Measurements from ENCODE around the gene SLC51A. TPM values are rescaled to one million over a fixed set of nuclear protein-coding genes. Genes with fewer than 3 reads are reported as not detected.

Gene SLC51A
- total and polyA plus RNA-seq, 9 of the 15 experiments (the other 6 are each of a cell fraction or from before 2014, with no cell fraction given): 0.35 to 0.38 TPM; not detected in 7

- BruUV-seq (replicated peaks): no TSS peak
- Histone ChIP-seq H3K4me3 (no peak overlapping the region), H3K9ac (ENCODE audit: insufficient read depth in 1 of 2, low read depth in 2 of 2, low read length in 2 of 2) (no peak overlapping the region), H3K27me3 (ENCODE audit: control insufficient read depth in 2 of 2, insufficient read depth in 2 of 2, low read length in 2 of 2) (no peaks in the 10 kb centered on the region), H3K36me3 (ENCODE audit: control insufficient read depth, insufficient read depth, low read length) (no peaks in the 10 kb centered on the region), H3K9me1 (ENCODE audit: control insufficient read depth, insufficient read depth, low read length) (no peaks in the 10 kb centered on the region), H2AFZ (ENCODE audit: low read depth, low read length) (no peak overlapping the region), H3K4me1 (replicated peaks in 1 of 2; ENCODE audit: control insufficient read depth in 2 of 2, insufficient read depth in 2 of 2, low read length in 2 of 2) (peaks cover 10 to 27% of the 10 kb centered on the region in 2 experiments; a peak in 4 of 5 replicates), H3K79me2 (ENCODE audit: control insufficient read depth, insufficient read depth, low read length) (no peaks in the 10 kb centered on the region), H3K4me2 (ENCODE audit: insufficient read depth, low read length) (no peak overlapping the region), H3K27ac (ENCODE audit: extremely low read depth, low read depth, low read length) (no peak overlapping the region), H3K9me3 (replicated peaks; ENCODE audit: control insufficient read depth, insufficient read depth, low read depth, low read length) (no peaks in the 10 kb centered on the region), H4K20me1 (replicated peaks; ENCODE audit: control insufficient read depth, insufficient read depth, low read length) (no peaks in the 10 kb centered on the region)
- no peak for TF ChIP-seq SETDB1 (IDR thresholded peaks at IDR 0.05; ENCODE audit: low read length)
- no peak for TF ChIP-seq CHD2 (IDR thresholded peaks at IDR 0.05; ENCODE audit: low read depth, low read length)
- no peak for TF ChIP-seq PHTF2 (CRISPR knock-in tag; IDR thresholded peaks at IDR 0.05)
- no peak for TF ChIP-seq ZNF655 (CRISPR knock-in tag; IDR thresholded peaks at IDR 0.05)
- no peak for TF ChIP-seq CC2D1A (IDR thresholded peaks at IDR 0.05)
- no peak for TF ChIP-seq VEZF1 (CRISPR knock-in tag; IDR thresholded peaks at IDR 0.05)
- TF ChIP-seq ZSCAN29 (IDR thresholded peaks at IDR 0.05): no peak
- no peak for TF ChIP-seq CREB1 (IDR thresholded peaks at IDR 0.05)
- TF ChIP-seq CREB1 (CRISPR knock-in tag; IDR thresholded peaks at IDR 0.05): no peak
- no peak for TF ChIP-seq SMAD3 (CRISPR knock-in tag; conservative IDR thresholded peaks at IDR 0.05)
- TF ChIP-seq CBX1 (IDR thresholded peaks at IDR 0.05; ENCODE audit: low read depth): no peak
- no peak for TF ChIP-seq MEIS2 (IDR thresholded peaks at IDR 0.05; ENCODE audit: partially characterized antibody)
- no peak for TF ChIP-seq ZEB2 (IDR thresholded peaks at IDR 0.05)
- TF ChIP-seq ZNF311 (CRISPR knock-in tag; IDR thresholded peaks at IDR 0.05): no peak
- ChIA-PET CTCF (ENCODE audit: low intra/inter-chr PET ratio) (no interaction called here), POLR2A (interaction anchor here (0.8 to 1.0 kb wide), 2 partner anchors 141 to 291 kb away, joined by 3 to 4 read pairs; no protein-coding TSS in a partner anchor)
- WGBS (ENCODE audit: insufficient coverage, low coverage, missing lambda C conversion rate): 67% methylated on average over 7 of the region's 7 CpGs
- ATAC-seq: no peak
- intact Hi-C loops (cut with micrococcal nuclease): no loop called here
- in situ Hi-C loops (cut with MboI): loop anchor here (25.0 kb wide), 1 partner anchor 509 kb away; the partner anchor contains the start of gene MUC20
- no peak for DNase-seq (ENCODE audit: extremely low read depth in 1 of 4, low spot score in 3 of 4)
- no peak for FAIRE-seq
Observed at GRCh38 chr3:196220991-196221390, 4.7 kb downstream of the SLC51A start.

All from K562 (cell line).